Hematopoietic multipotent progenitor cell treated with erythropoietin and hydrocortisone succinate and interleukin-3 and kit ligand, for 17 days (in vitro differentiated cells): ENCODE measurements around the gene RAB30.
"Not testable (repeated sequence)": the region's sequence is repeated elsewhere in the genome, so short reads cannot be mapped to it uniquely, and the experiment has no call there.

Experiments
- DNase-seq: peaks from one replicate; pipeline ENCODE4 v3.0.0-alpha.2; 2015; ENCODE audit warnings: low spot score

Gene RAB30

GRCh38 chr11:83009999-83010398, 61.7 kb downstream of the RAB30 start:
- DNase-seq = no peak

GRCh38 chr11:83009136-83009535, 62.6 kb downstream of the RAB30 start:
- not testable (repeated sequence) for DNase-seq

GRCh38 chr11:83008581-83008923, 63.1 kb downstream of the RAB30 start:
- DNase-seq = no peak

GRCh38 chr11:83007909-83008580, 63.7 kb downstream of the RAB30 start:
- DNase-seq = peak; percentile 23

- DNase-seq = no peak
Measured at GRCh38 chr11:83007477-83007876, 64.2 kb downstream of the RAB30 start.

GRCh38 chr11:83006877-83007330, 64.8 kb downstream of the RAB30 start:
- DNase-seq = no peak

- DNase-seq = no peak
Measured at GRCh38 chr11:83004746-83005556, 66.7 kb downstream of the RAB30 start.

- no peak for DNase-seq
Measured at GRCh38 chr11:83002522-83002921, 69.2 kb downstream of the RAB30 start.

- no peak for DNase-seq
Measured at GRCh38 chr11:83002053-83002452, 69.6 kb downstream of the RAB30 start.

GRCh38 chr11:83000381-83000780, 71.3 kb downstream of the RAB30 start:
- no peak for DNase-seq

GRCh38 chr11:82999232-82999631, 72.5 kb downstream of the RAB30 start:
- DNase-seq = no peak

GRCh38 chr11:82998697-82999096, 73.0 kb downstream of the RAB30 start:
- no peak for DNase-seq

- DNase-seq = no peak
Measured at GRCh38 chr11:82996966-82997606, 74.6 kb downstream of the RAB30 start.

GRCh38 chr11:82995754-82996398, 75.8 kb downstream of the RAB30 start:
- no peak for DNase-seq

- no peak for DNase-seq
Measured at GRCh38 chr11:82995235-82995634, 76.5 kb downstream of the RAB30 start.

GRCh38 chr11:82994604-82995230, 77.0 kb downstream of the RAB30 start:
- no peak for DNase-seq

GRCh38 chr11:82992223-82992622, 79.5 kb downstream of the RAB30 start:
- DNase-seq = no peak

- DNase-seq = no peak
Measured at GRCh38 chr11:82989628-82990404, 81.9 kb downstream of the RAB30 start.

- DNase-seq = no peak
Measured at GRCh38 chr11:82988936-82989627, 82.6 kb downstream of the RAB30 start.

GRCh38 chr11:82987997-82988396, 83.7 kb downstream of the RAB30 start:
- no peak for DNase-seq

GRCh38 chr11:82986446-82986845, 85.3 kb downstream of the RAB30 start:
- no peak for DNase-seq
